ENCODE measurements around the gene RIT2. TPM values are rescaled to one million over a fixed set of nuclear protein-coding genes. Genes with fewer than 3 reads are reported as not detected.

The RIT2 gene
- total and polyA plus RNA-seq, 4 donors, result 7.1 to 30.1 (median 22.4) TPM

DNA sequence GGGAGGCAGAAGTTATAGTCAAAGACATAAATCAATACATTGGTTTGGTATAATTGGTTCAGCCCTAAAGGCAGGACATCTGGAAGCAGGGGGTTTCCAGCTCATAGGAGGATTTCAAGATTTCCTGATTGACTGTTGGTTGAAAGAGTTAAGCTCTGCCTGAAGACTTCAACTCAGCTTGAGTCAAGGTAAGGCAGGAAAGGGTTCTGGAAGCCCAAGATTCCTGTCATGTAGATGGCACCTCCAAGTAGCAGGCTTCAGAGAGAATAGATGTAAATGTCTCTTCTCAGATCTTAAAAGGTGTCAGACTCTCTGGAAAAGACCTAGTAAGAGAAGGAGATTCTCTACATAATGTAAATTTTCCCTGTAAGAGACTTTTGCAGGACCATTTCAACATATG is 335.3 kb downstream of the RIT2 start:
- H3K9me3 ChIP-seq (ENCODE audit: control insufficient read depth, insufficient read depth, low read length), result no peaks in the 10 kb centered on the region
- H3K4me3 ChIP-seq (ENCODE audit: low read depth, low read length), result no peak overlapping the region
- no peaks in the 10 kb centered on the region for H3K4me1 ChIP-seq (ENCODE audit: control insufficient read depth, insufficient read depth, low read length)
- DNase-seq (ENCODE audit: low read depth in 4 of 6, low spot score in 6 of 6), result no peak
- H3K27me3 ChIP-seq (ENCODE audit: control insufficient read depth, insufficient read depth, low read length), result no peaks in the 10 kb centered on the region
- H3K27ac ChIP-seq (ENCODE audit: low read depth, low read length), result no peak overlapping the region
- no peaks in the 10 kb centered on the region for H3K36me3 ChIP-seq (ENCODE audit: control insufficient read depth, insufficient read depth, low read length)

DNA sequence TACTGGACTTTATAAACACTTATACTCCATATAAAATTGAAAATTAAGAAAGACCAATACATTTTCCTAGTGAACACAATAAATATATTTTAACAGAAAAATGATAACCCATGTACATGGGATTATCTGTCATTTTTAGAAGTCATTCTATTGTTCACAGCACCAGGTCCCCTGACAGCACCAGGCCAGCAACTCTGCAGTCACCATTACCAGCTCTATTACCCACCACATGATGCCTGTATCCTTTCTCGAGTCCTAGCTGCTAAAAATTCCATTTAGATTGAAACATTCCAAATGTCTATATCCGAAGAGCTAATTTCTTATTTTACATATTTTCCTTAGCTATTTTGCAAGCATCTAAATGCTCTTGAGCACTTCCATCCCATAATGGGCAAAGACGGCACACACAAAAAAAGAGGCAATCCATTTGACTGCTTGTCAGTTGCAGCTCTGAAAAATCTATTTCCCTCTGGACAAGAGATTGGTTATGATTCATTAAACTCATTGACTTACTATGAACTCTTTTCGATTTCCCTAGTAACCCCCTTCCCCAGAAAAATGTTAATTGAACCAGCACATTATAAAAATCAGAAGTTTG is 336.9 kb downstream of the RIT2 start:
- Histone ChIP-seq H3K27me3 (ENCODE audit: control insufficient read depth, insufficient read depth, low read length) (no peaks in the 10 kb centered on the region), H3K4me1 (ENCODE audit: control insufficient read depth, insufficient read depth, low read length) (no peaks in the 10 kb centered on the region), H3K9me3 (ENCODE audit: control insufficient read depth, insufficient read depth, low read length) (no peaks in the 10 kb centered on the region), H3K27ac (ENCODE audit: low read depth, low read length) (no peak overlapping the region), H3K36me3 (ENCODE audit: control insufficient read depth, insufficient read depth, low read length) (no peaks in the 10 kb centered on the region), H3K4me3 (ENCODE audit: low read depth, low read length) (no peak overlapping the region)
- no peak for DNase-seq (ENCODE audit: low read depth in 4 of 6, low spot score in 6 of 6)
- 0% methylated on average over 1 of the region's 4 CpGs for WGBS (ENCODE audit: insufficient coverage)

DNA sequence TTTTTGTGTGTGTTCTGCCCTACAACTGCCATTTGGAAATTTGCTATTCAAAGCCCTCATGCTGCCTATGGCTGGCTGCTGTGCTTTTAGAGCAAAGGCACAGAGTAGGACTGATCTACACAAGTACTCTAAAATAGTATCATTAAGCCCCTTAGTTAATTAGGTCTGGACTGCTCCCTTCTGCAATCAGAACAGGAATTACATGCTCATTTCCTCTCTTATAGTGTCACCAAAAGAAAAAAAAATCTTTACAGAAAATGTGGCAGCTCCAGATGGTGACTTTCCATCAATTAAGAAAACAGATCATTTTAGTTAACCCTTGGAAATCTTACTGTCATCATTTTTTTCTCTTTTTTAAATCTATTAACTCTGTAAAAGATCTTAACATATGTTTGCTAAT is 337.5 kb downstream of the RIT2 start:
- Histone ChIP-seq H3K36me3 (ENCODE audit: control insufficient read depth, insufficient read depth, low read length) (no peaks in the 10 kb centered on the region), H3K9me3 (ENCODE audit: control insufficient read depth, insufficient read depth, low read length) (no peaks in the 10 kb centered on the region), H3K27me3 (ENCODE audit: control insufficient read depth, insufficient read depth, low read length) (no peaks in the 10 kb centered on the region), H3K27ac (ENCODE audit: low read depth, low read length) (no peak overlapping the region), H3K4me1 (ENCODE audit: control insufficient read depth, insufficient read depth, low read length) (no peaks in the 10 kb centered on the region), H3K4me3 (ENCODE audit: low read depth, low read length) (no peak overlapping the region)
- peak in 1 of 6 donors; percentile 24 for DNase-seq (ENCODE audit: low read depth in 4 of 6, low spot score in 6 of 6)

DNA sequence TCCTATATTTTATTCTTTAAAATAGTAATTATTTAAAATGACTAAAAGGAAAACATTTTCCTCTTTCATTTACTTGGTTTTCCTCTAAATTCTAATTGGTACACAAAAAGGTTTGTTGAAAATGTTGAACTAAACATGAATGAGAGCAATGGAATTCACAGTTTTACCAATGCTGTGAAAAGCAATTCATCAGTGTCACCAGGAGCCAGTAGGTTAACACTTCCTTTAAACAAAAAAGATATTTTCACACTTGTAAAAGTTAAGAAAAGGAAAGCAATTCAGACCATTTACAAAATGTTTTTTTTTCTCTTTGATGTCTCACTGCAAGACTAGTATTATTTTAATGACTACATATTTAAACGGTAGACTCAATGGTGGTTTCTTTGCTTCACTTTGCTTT is 341.6 kb downstream of the RIT2 start:
- Histone ChIP-seq H3K4me3 (ENCODE audit: low read depth, low read length) (no peak overlapping the region), H3K9me3 (ENCODE audit: control insufficient read depth, insufficient read depth, low read length) (no peaks in the 10 kb centered on the region), H3K4me1 (ENCODE audit: control insufficient read depth, insufficient read depth, low read length) (no peaks in the 10 kb centered on the region), H3K27ac (ENCODE audit: low read depth, low read length) (no peak overlapping the region), H3K36me3 (ENCODE audit: control insufficient read depth, insufficient read depth, low read length) (no peaks in the 10 kb centered on the region), H3K27me3 (ENCODE audit: control insufficient read depth, insufficient read depth, low read length) (no peaks in the 10 kb centered on the region)
- no peak for DNase-seq (ENCODE audit: low read depth in 4 of 6, low spot score in 6 of 6)
- WGBS (ENCODE audit: insufficient coverage), result no CpG with 5 or more reads among the region's 1 CpG

DNA sequence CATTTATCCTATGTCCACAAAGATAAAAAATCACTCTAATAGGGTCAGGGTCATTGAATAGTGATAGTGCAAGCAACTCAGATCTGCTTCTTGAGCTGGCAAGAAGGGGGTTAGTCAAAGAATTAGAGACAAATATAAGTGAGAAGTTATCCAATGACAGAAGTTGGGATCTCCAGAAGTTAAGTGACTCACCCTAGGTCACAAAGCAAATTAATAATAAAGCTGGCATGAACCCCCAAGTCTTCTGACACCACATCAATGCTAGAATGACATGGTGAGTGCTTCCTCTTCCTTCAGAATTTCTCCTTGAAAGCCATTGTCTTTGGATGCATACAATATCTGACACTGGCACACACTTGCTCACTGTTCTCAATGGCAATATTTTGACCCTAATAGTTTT is 343.5 kb downstream of the RIT2 start:
- no peak for DNase-seq (ENCODE audit: low read depth in 4 of 6, low spot score in 6 of 6)
- H3K27me3 ChIP-seq (ENCODE audit: control insufficient read depth, insufficient read depth, low read length), result no peaks in the 10 kb centered on the region
- no peaks in the 10 kb centered on the region for H3K36me3 ChIP-seq (ENCODE audit: control insufficient read depth, insufficient read depth, low read length)
- H3K4me1 ChIP-seq (ENCODE audit: control insufficient read depth, insufficient read depth, low read length), result no peaks in the 10 kb centered on the region
- no peak overlapping the region for H3K4me3 ChIP-seq (ENCODE audit: low read depth, low read length)
- H3K9me3 ChIP-seq (ENCODE audit: control insufficient read depth, insufficient read depth, low read length), result no peaks in the 10 kb centered on the region
- H3K27ac ChIP-seq (ENCODE audit: low read depth, low read length), result no peak overlapping the region

DNA sequence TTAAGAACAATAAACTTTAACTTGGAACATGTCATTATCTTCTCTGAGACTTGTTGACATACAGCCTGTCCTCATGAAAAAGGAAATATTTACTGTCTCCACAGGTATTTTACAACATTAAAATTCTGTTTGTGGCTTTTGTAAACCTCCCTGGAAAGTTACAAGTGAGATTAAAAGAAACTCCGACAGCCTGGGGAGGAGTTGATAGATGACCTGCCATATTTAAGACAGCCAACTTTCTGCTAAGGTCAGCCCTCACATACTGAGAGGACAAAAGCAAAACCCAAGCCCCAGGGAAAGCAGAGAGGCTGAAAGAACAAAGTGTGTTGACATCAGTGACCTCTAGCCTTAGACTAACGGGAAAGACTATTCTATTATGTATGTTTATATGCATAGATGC is 350.2 kb downstream of the RIT2 start:
- peak in 1 of 6 donors; percentile 62 for DNase-seq (ENCODE audit: low read depth in 4 of 6, low spot score in 6 of 6)
- Histone ChIP-seq H3K27me3 (ENCODE audit: control insufficient read depth, insufficient read depth, low read length) (no peaks in the 10 kb centered on the region), H3K4me3 (ENCODE audit: low read depth, low read length) (no peak overlapping the region), H3K4me1 (ENCODE audit: control insufficient read depth, insufficient read depth, low read length) (no peaks in the 10 kb centered on the region), H3K9me3 (ENCODE audit: control insufficient read depth, insufficient read depth, low read length) (no peaks in the 10 kb centered on the region), H3K36me3 (ENCODE audit: control insufficient read depth, insufficient read depth, low read length) (no peaks in the 10 kb centered on the region), H3K27ac (ENCODE audit: low read depth, low read length) (no peak overlapping the region)
- WGBS (ENCODE audit: insufficient coverage), result no CpG with 5 or more reads among the region's 2 CpGs

DNA sequence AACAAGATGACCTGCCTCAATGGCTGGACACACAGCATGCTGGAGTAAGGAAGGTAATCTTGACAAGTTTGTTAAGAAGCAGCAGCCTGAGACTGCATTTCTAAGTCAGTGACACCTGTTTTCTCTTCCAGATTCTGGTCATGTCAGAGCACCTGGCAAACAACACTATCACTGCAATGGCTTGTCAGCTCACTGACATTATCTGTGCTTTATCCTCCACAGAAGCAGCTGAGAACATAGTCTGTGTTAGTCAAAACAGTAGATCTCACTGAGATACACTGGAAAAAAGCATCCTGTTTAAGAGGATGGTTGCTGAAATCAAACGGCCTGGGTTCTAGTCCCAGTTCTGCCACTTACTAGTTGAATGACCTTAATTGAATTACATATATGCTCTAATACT is 355.2 kb downstream of the RIT2 start:
- no peaks in the 10 kb centered on the region for H3K9me3 ChIP-seq (ENCODE audit: control insufficient read depth, insufficient read depth, low read length)
- WGBS (ENCODE audit: insufficient coverage), result no CpG with 5 or more reads among the region's 1 CpG
- peak in 1 of 6 donors; percentile 24 for DNase-seq (ENCODE audit: low read depth in 4 of 6, low spot score in 6 of 6)
- no peak overlapping the region for H3K4me3 ChIP-seq (ENCODE audit: low read depth, low read length)
- no peaks in the 10 kb centered on the region for H3K4me1 ChIP-seq (ENCODE audit: control insufficient read depth, insufficient read depth, low read length)
- no peaks in the 10 kb centered on the region for H3K36me3 ChIP-seq (ENCODE audit: control insufficient read depth, insufficient read depth, low read length)
- no peak overlapping the region for H3K27ac ChIP-seq (ENCODE audit: low read depth, low read length)
- H3K27me3 ChIP-seq (ENCODE audit: control insufficient read depth, insufficient read depth, low read length), result no peaks in the 10 kb centered on the region

DNA sequence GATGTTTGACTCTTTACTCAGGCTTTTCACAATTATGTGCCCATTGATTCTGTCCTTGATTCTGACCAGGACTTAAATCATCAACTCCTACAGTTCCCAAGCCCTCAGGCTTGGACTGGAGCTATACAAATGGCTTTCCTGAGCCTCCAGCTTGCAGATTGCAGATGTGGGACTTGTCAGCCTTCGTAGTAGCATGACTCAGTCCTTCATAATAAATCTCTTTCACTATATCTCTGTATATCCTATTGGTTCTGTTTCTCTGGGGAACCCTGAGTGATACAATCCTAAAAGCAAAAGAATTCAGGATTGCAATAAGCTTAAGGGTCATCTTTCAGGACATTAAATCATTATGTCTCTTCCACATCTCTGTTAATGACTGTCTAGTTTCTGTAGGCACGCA is 356.6 kb downstream of the RIT2 start:
- whole genome bisulfite sequencing (ENCODE audit: insufficient coverage), result no CpG with 5 or more reads among the region's 2 CpGs
- Histone ChIP-seq H3K27me3 (ENCODE audit: control insufficient read depth, insufficient read depth, low read length) (no peaks in the 10 kb centered on the region), H3K27ac (ENCODE audit: low read depth, low read length) (no peak overlapping the region), H3K36me3 (ENCODE audit: control insufficient read depth, insufficient read depth, low read length) (no peaks in the 10 kb centered on the region), H3K4me1 (ENCODE audit: control insufficient read depth, insufficient read depth, low read length) (no peaks in the 10 kb centered on the region), H3K9me3 (ENCODE audit: control insufficient read depth, insufficient read depth, low read length) (no peaks in the 10 kb centered on the region), H3K4me3 (ENCODE audit: low read depth, low read length) (no peak overlapping the region)
- DNase-seq (ENCODE audit: low read depth in 4 of 6, low spot score in 6 of 6), result no peak

DNA sequence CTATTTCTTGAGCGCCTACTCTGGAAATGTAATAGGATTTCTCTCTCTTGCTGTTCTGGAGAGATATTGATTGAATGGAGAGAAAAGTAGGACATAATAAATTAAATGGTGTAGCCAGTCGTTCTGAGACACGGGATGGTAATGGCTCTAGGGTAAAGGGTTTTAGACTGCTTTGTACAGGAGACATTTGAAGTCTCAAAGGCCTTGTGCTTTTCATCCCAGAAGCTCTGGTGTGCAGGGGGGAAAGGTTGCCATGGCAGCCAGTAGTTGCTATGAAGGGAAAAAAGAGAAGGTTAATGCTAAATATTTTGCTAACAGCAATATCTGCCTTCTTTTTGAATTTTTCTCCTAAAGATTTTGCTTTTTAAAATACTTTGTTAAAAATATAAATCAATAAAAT is 359.3 kb downstream of the RIT2 start:
- H3K4me3 ChIP-seq (ENCODE audit: low read depth, low read length), result no peak overlapping the region
- DNase-seq (ENCODE audit: low read depth in 4 of 6, low spot score in 6 of 6), result peak in 2 of 6 donors; percentile 36 to 70
- H3K9me3 ChIP-seq (ENCODE audit: control insufficient read depth, insufficient read depth, low read length), result no peaks in the 10 kb centered on the region
- H3K27me3 ChIP-seq (ENCODE audit: control insufficient read depth, insufficient read depth, low read length), result no peaks in the 10 kb centered on the region
- H3K4me1 ChIP-seq (ENCODE audit: control insufficient read depth, insufficient read depth, low read length), result no peaks in the 10 kb centered on the region
- H3K36me3 ChIP-seq (ENCODE audit: control insufficient read depth, insufficient read depth, low read length), result no peaks in the 10 kb centered on the region
- 38% methylated on average over 3 of the region's 3 CpGs for WGBS (ENCODE audit: insufficient coverage)
- H3K27ac ChIP-seq (ENCODE audit: low read depth, low read length), result no peak overlapping the region

DNA sequence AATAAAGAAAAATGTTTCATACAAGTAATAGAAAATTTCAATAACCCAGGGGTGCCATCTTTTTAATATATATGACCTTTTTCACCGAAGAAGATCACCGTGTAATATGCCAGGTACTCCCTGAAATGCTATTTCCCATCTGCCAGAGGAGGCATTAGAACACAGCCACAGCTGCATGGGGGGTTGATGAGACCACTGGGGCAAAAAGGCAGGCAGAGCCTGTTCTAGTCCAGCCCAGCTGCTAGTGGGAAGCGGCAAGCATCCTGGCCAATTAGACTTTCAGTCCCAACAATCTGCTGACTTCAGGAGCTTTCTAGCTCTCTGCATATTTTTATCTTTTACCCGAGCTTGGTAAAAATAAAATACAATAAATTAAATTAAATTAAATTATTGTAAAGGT is 362.6 kb downstream of the RIT2 start:
- Histone ChIP-seq H3K27me3 (ENCODE audit: control insufficient read depth, insufficient read depth, low read length) (no peaks in the 10 kb centered on the region), H3K4me3 (ENCODE audit: low read depth, low read length) (no peak overlapping the region)
- peak in 1 of 6 donors; percentile 81 for DNase-seq (ENCODE audit: low read depth in 4 of 6, low spot score in 6 of 6)

More for the DNA sequence above, 362.6 kb downstream of the RIT2 start:
- no CpG with 5 or more reads among the region's 4 CpGs for WGBS (ENCODE audit: insufficient coverage)
- Histone ChIP-seq H3K9me3 (ENCODE audit: control insufficient read depth, insufficient read depth, low read length) (no peaks in the 10 kb centered on the region), H3K4me1 (ENCODE audit: control insufficient read depth, insufficient read depth, low read length) (no peaks in the 10 kb centered on the region), H3K27ac (ENCODE audit: low read depth, low read length) (no peak overlapping the region), H3K36me3 (ENCODE audit: control insufficient read depth, insufficient read depth, low read length) (no peaks in the 10 kb centered on the region)
